CD14-positive monocyte (primary cell): ENCODE data around the gene OR51A2. TPM values are rescaled to one million over a fixed set of nuclear protein-coding genes. Genes with fewer than 3 reads are reported as not detected.

Source experiments
- DNase-seq, 3 donors: peaks; one replicate each; pipeline ENCODE4 v3.0.0-alpha.2; 2011 to 2022
- H2AFZ ChIP-seq: 2 replicates; pipeline ENCODE4 v1.6.0; 2012; ENCODE audit warnings: mild to moderate bottlenecking, low read depth, low read length, inconsistent platforms; ENCODE audit not compliant: insufficient read depth, poor library complexity, severe bottlenecking
- H3K27ac ChIP-seq, 2 donors: 1 replicate in 1 of 2; 2 replicates in 1 of 2; pipeline ENCODE4 v1.5.1; 2012 to 2013; ENCODE audit warnings: low read length in 2 of 2, control low read depth in 1 of 2, inconsistent platforms in 1 of 2, low read depth in 1 of 2, mild to moderate bottlenecking in 1 of 2
- H3K27me3 ChIP-seq, 2 donors: one replicate each; pipeline versions ENCODE4 v1.6.0 to v1.6.1; 2011 to 2013; ENCODE audit warnings: low read length in 2 of 2; ENCODE audit not compliant: control insufficient read depth in 2 of 2, insufficient read depth in 2 of 2
- H3K36me3 ChIP-seq, 2 donors: replicated peaks in 1 of 2; 1 replicate in 1 of 2; 2 replicates in 1 of 2; pipeline versions ENCODE4 v1.5.1 to v1.6.1; 2012 to 2013; ENCODE audit warnings: low read length in 2 of 2, control low read depth in 1 of 2, inconsistent platforms in 1 of 2, mild to moderate bottlenecking in 1 of 2; ENCODE audit not compliant: insufficient read depth in 2 of 2, control insufficient read depth in 1 of 2
- H3K4me1 ChIP-seq, 2 donors: 1 replicate in 1 of 2; 2 replicates in 1 of 2; pipeline versions ENCODE4 v1.5.1 to v1.6.1; 2012 to 2013; ENCODE audit warnings: low read length in 2 of 2, control low read depth in 1 of 2, inconsistent platforms in 1 of 2, mild to moderate bottlenecking in 1 of 2, moderate library complexity in 1 of 2; ENCODE audit not compliant: insufficient read depth in 2 of 2, control insufficient read depth in 1 of 2
- H3K4me2 ChIP-seq: replicated peaks from 2 replicates; pipeline ENCODE3; 2012; ENCODE audit warnings: low read length, moderate library complexity, mild to moderate bottlenecking; ENCODE audit not compliant: poor library complexity, severe bottlenecking; ENCODE audit errors: extremely low read depth
- H3K4me3 ChIP-seq, 3 experiments: fragments of 200-600 bp in 1 of 3; sonication (generic) in 1 of 3; replicated peaks in 1 of 3; 1 replicate in 2 of 3; 2 replicates in 1 of 3; pipeline ENCODE4 v1.5.1; 2011 to 2013; ENCODE audit warnings: low read length in 3 of 3, mild to moderate bottlenecking in 3 of 3, control low read depth in 2 of 3, low read depth in 2 of 3, inconsistent platforms in 1 of 3, moderate library complexity in 1 of 3
- H3K79me2 ChIP-seq: 2 replicates; pipeline ENCODE4 v1.6.0; 2012; ENCODE audit warnings: mild to moderate bottlenecking, control low read depth, inconsistent platforms, low read length, moderate library complexity; ENCODE audit not compliant: insufficient read depth
- H3K9ac ChIP-seq: 2 replicates; pipeline ENCODE4 v1.6.0; 2017; ENCODE audit warnings: low read length, mild to moderate bottlenecking; ENCODE audit not compliant: insufficient read depth, poor library complexity, severe bottlenecking
- H3K9me3 ChIP-seq, 2 donors: replicated peaks in 1 of 2; 1 replicate in 1 of 2; 2 replicates in 1 of 2; pipeline versions ENCODE4 v1.5.1 to v1.6.1; 2012 to 2013; ENCODE audit warnings: low read length in 2 of 2, control low read depth in 1 of 2; ENCODE audit not compliant: control insufficient read depth in 1 of 2, insufficient read depth in 1 of 2
- H4K20me1 ChIP-seq: 2 replicates; pipeline ENCODE4 v1.6.0; 2012; ENCODE audit warnings: mild to moderate bottlenecking, low read length, control low read depth, moderate library complexity; ENCODE audit not compliant: insufficient read depth
- H3K27ac Mint-ChIP-seq, 7 donors: one replicate each; pipeline ENCODE4 v1.8.0; 2020; ENCODE audit warnings: mild to moderate bottlenecking in 7 of 7, mixed read lengths in 7 of 7, moderate library complexity in 6 of 7, inconsistent platforms in 2 of 7
- H3K27me3 Mint-ChIP-seq, 3 donors: one replicate each; pipeline ENCODE4 v1.8.0; 2021 to 2022; ENCODE audit warnings: low read depth in 3 of 3, mild to moderate bottlenecking in 3 of 3, mixed read lengths in 3 of 3, moderate library complexity in 3 of 3, inconsistent platforms in 1 of 3
- H3K36me3 Mint-ChIP-seq, 2 donors: one replicate each; pipeline ENCODE4 v1.8.0; 2020; ENCODE audit warnings: mixed read lengths in 2 of 2, inconsistent platforms in 1 of 2, mild to moderate bottlenecking in 1 of 2
- H3K4me1 Mint-ChIP-seq: one replicate; pipeline ENCODE4 v1.8.0; 2020; ENCODE audit warnings: mild to moderate bottlenecking, mixed read lengths
- H3K4me3 Mint-ChIP-seq, 2 donors: one replicate each; pipeline ENCODE4 v1.8.0; 2020; ENCODE audit warnings: mild to moderate bottlenecking in 2 of 2, mixed read lengths in 2 of 2, moderate library complexity in 1 of 2
- H3K9me3 Mint-ChIP-seq, 7 donors: one replicate each; pipeline ENCODE4 v1.8.0; 2020 to 2022; ENCODE audit warnings: mixed read lengths in 7 of 7, mild to moderate bottlenecking in 6 of 7, moderate library complexity in 6 of 7, inconsistent platforms in 2 of 7
- CTCF ChIP-seq: fragments of 200-600 bp; IDR thresholded peaks from one replicate; pipeline ENCODE4 v1.8.0; 2022; ENCODE audit warnings: antibody characterized with exemption, mild to moderate bottlenecking
- WGBS: methylation state at CpG from one replicate; pipeline ENCODE4 v1.1.5; 2013; ENCODE audit warnings: missing lambda C conversion rate; ENCODE audit not compliant: insufficient coverage; 5-methylcytosine and 5-hydroxymethylcytosine counted together
- intact Hi-C, 2 donors: fragments of 100-400 bp; cut with micrococcal nuclease; formaldehyde crosslinking; loops; one replicate each; pipeline versions ENCODE4 v1.15.0 to v1.15.1; 2023
- polyA plus RNA-seq, 3 donors: library from polyadenylated mRNA; depleted of rRNA in 1 of 3; unstranded in 2 of 3; stranded (reverse) in 1 of 3; fragments of 300-500 nt in 2 of 3; fragments of >200 nt in 1 of 3; fragmentation: Illumina TruSeq in 2 of 3; gene quantifications; 1 replicate in 2 of 3; 2 replicates in 1 of 3; pipeline ENCODE4 v1.2.3, GENCODE V29; 2012 to 2021

The OR51A2 gene
- polyA plus RNA-seq, 3 donors, result not detected

DNA sequence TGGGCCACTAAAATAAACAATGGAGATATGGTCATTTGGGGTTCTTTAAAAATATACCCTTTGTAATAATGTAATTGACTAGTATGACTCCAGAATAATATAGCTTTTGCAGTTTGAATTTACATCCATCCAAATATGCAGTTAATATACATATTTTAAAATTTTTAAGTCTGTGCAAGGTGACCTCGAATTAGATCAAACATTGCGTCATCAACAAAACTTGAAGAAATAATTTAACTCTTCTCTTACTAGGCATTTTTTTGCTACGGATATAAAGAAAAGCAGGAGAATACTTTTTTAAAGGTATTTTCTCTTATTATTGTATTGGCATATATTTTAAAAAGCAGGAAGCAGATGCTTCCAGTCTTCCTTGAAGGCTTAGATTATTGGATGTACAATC is 18.8 kb downstream of the OR51A2 start:
- H4K20me1 ChIP-seq, result no peaks in the 10 kb centered on the region
- no peak overlapping the region for H3K4me3 ChIP-seq
- Mint-ChIP-seq H3K4me3 (no peak overlapping the region), H3K9me3 (peaks cover 0 to 3% (median 0%) of the 10 kb centered on the region in 7 donors), H3K36me3 (no peaks in the 10 kb centered on the region), H3K27me3 (peaks cover 0 to 2% (median 0%) of the 10 kb centered on the region in 3 donors), H3K4me1 (no peaks in the 10 kb centered on the region), H3K27ac (no peak overlapping the region)
- WGBS, result no CpG with 5 or more reads among the region's 3 CpGs
- no peaks in the 10 kb centered on the region for H3K79me2 ChIP-seq
- DNase-seq, result no peak
- H3K27ac ChIP-seq, result no peak overlapping the region
- no peak overlapping the region for H2AFZ ChIP-seq
- H3K9ac ChIP-seq, result no peak overlapping the region
- no peaks in the 10 kb centered on the region for H3K36me3 ChIP-seq
- intact Hi-C loops, result no loop called here
- no peaks in the 10 kb centered on the region for H3K27me3 ChIP-seq
- no peaks in the 10 kb centered on the region for H3K4me1 ChIP-seq
- no peak for TF ChIP-seq CTCF
- H3K4me2 ChIP-seq, result no peak overlapping the region
- H3K9me3 ChIP-seq, result no peaks in the 10 kb centered on the region

DNA sequence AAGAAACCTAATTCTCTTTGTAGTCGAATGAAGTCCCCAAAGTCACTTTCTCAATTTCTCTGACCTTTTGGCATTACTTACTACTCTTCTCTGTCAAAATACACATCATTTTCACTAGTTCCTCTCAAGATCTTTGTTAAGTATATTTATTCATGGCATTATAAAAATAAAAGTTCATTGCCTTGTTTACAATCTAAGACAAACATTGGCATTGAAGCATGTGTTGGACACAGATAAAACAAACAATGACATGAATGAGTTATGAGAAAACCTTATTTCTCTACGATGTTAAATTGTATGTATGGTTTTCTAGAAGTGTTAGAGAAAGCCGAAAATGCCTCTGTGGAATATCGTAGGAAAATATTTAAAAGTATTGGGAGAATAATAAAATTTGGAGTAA is 22.8 kb downstream of the OR51A2 start:
- Histone ChIP-seq H3K4me1 (no peaks in the 10 kb centered on the region), H4K20me1 (no peaks in the 10 kb centered on the region), H3K27ac (no peak overlapping the region), H3K9me3 (no peaks in the 10 kb centered on the region), H3K4me2 (no peak overlapping the region), H3K27me3 (no peaks in the 10 kb centered on the region), H3K79me2 (no peaks in the 10 kb centered on the region), H3K9ac (no peak overlapping the region), H2AFZ (no peak overlapping the region), H3K36me3 (no peaks in the 10 kb centered on the region), H3K4me3 (no peak overlapping the region)
- H3K36me3 Mint-ChIP-seq, result no peaks in the 10 kb centered on the region
- H3K27ac Mint-ChIP-seq, result no peak overlapping the region
- intact Hi-C loops, result no loop called here
- H3K4me3 Mint-ChIP-seq, result no peak overlapping the region
- WGBS, result no CpG with 5 or more reads among the region's 4 CpGs
- no peak for DNase-seq
- H3K27me3 Mint-ChIP-seq, result peaks cover 0 to 2% (median 0%) of the 10 kb centered on the region in 3 donors
- H3K4me1 Mint-ChIP-seq, result no peaks in the 10 kb centered on the region
- TF ChIP-seq CTCF, result no peak
- no peaks in the 10 kb centered on the region for H3K9me3 Mint-ChIP-seq
